A549 (cell line): ENCODE data around the gene DGUOK. TPM values are rescaled to one million over a fixed set of nuclear protein-coding genes. Genes with fewer than 3 reads are reported as not detected.
A peak's percentile ranks its signal among the peaks of the same experiment; 100 is the strongest.
"Not testable (repeated sequence)": the region's sequence is repeated elsewhere in the genome, so short reads cannot be mapped to it uniquely, and the experiment has no call there.

Experiments
- ATAC-seq, 2 experiments: fragments of 200-7000 bp in 1 of 2; fragments of >200 bp in 1 of 2; cut with Nextera tagmentation in 1 of 2; cut with Tn5 transposase in 1 of 2; 3 replicates each; pipeline versions ENCODE4 v1.8.0 to v1.9.1; 2018 to 2020; ENCODE audit warnings: mild to moderate bottlenecking in 1 of 2, moderate library complexity in 1 of 2
- CTCF ChIA-PET: fragments of 300-600 bp; sonication (Branson Sonifier 250); formaldehyde crosslinking; extraction: SDS; loops from one replicate; lab custom pipeline; 2021; ENCODE audit warnings: antibody characterized with exemption, inconsistent platforms; lab: Yijun Ruan, JAX
- POLR2A ChIA-PET: fragments of 350-600 bp; formaldehyde crosslinking; extraction: SDS; loops from one replicate; lab custom pipeline; 2021; ENCODE audit warnings: antibody characterized with exemption, inconsistent platforms; lab: Yijun Ruan, JAX
- DNase-seq, 2 experiments: peaks; one replicate each; pipeline versions ENCODE4 v3.0.0 to v3.0.0-alpha.2; 2011 to 2016; ENCODE audit warnings: low read depth in 1 of 2, low spot score in 1 of 2
- FAIRE-seq: peaks from 2 replicates; lab custom pipeline; 2011; peaks lifted over from hg19 to GRCh38; lab: Jason Lieb, UNC
- H3K27ac ChIP-seq, 2 experiments: fragments of >200 bp; sonication (Bioruptor Twin); formaldehyde crosslinking; 3 replicates each; pipeline ENCODE4 v1.5.1; 2016 to 2017
- H3K4me1 ChIP-seq: fragments of >200 bp; sonication (Bioruptor Twin); formaldehyde crosslinking; 3 replicates; pipeline ENCODE4 v1.6.1; 2016
- H3K4me2 ChIP-seq: fragments of >200 bp; sonication (Bioruptor Twin); formaldehyde crosslinking; 3 replicates; pipeline ENCODE4 v1.6.1; 2016
- H3K4me3 ChIP-seq: fragments of >200 bp; sonication (Bioruptor Twin); formaldehyde crosslinking; 3 replicates; pipeline ENCODE4 v1.5.1; 2016
- H3K9me3 ChIP-seq: fragments of >200 bp; sonication (Bioruptor Twin); formaldehyde crosslinking; 3 replicates; pipeline ENCODE4 v1.6.1; 2016
- BCL3 ChIP-seq: fragments of >200 bp; sonication (Bioruptor Twin); formaldehyde crosslinking; IDR thresholded peaks from 3 replicates; pipeline ENCODE4 v1.6.1; 2016
- BHLHE40 ChIP-seq: IDR thresholded peaks from 2 replicates; pipeline ENCODE4 v1.6.1; 2012; ENCODE audit warnings: low read depth, low read length, inconsistent platforms
- CBX2 ChIP-seq: fragments of 200-600 bp; sonication (generic); IDR thresholded peaks from 2 replicates; pipeline ENCODE4 v1.6.1; 2016; ENCODE audit warnings: low read depth, mild to moderate bottlenecking, borderline replicate concordance
- CBX8 ChIP-seq: fragments of 200-600 bp; sonication (generic); IDR thresholded peaks from 2 replicates; pipeline ENCODE4 v1.6.1; 2016
- CEBPB ChIP-seq, 2 experiments: fragments of >200 bp in 1 of 2; sonication (Bioruptor Twin) in 1 of 2; formaldehyde crosslinking in 1 of 2; IDR thresholded peaks; 2 replicates each; pipeline ENCODE4 v1.6.1; 2012 to 2016
- CHD2 ChIP-seq: fragments of 150-350 bp; IDR thresholded peaks from 2 replicates; pipeline ENCODE4 v1.6.1; 2014; ENCODE audit warnings: low read length; ENCODE audit not compliant: partially characterized antibody
- CTCF ChIP-seq: fragments of >200 bp; sonication (Bioruptor Twin); formaldehyde crosslinking; IDR thresholded peaks from 3 replicates; pipeline ENCODE4 v1.5.1; 2016
- FOXS1 ChIP-seq: fragments of 250-450 bp; sonication (Bioruptor Pico); IDR thresholded peaks from 2 replicates; pipeline ENCODE4 v1.5.0; 2020; ENCODE audit warnings: mild to moderate bottlenecking, moderate library complexity
- HEYL ChIP-seq: fragments of 250-450 bp; sonication (Bioruptor Pico); IDR thresholded peaks from 2 replicates; pipeline ENCODE4 v1.8.0; 2021; ENCODE audit warnings: mild to moderate bottlenecking, moderate library complexity
- HOXB5 ChIP-seq: fragments of 250-450 bp; sonication (Bioruptor Pico); IDR thresholded peaks from 2 replicates; pipeline ENCODE4 v1.5.0; 2020; ENCODE audit warnings: mild to moderate bottlenecking, moderate library complexity
- JUN ChIP-seq, 2 experiments: fragments of >200 bp; sonication (Bioruptor Twin); formaldehyde crosslinking; IDR thresholded peaks; 2 replicates in 1 of 2; 3 replicates in 1 of 2; pipeline ENCODE4 v1.6.1; 2016 to 2017
- KDM1A ChIP-seq: fragments of 200-600 bp; sonication (generic); IDR thresholded peaks from 2 replicates; pipeline ENCODE4 v1.6.1; 2016; ENCODE audit warnings: low read depth, mild to moderate bottlenecking
- KDM5A ChIP-seq: fragments of 200-600 bp; sonication (generic); IDR thresholded peaks from 2 replicates; pipeline ENCODE4 v1.6.1; 2016; ENCODE audit warnings: antibody characterized with exemption, mild to moderate bottlenecking
- MAFK ChIP-seq: fragments of 450-650 bp; IDR thresholded peaks from 2 replicates; pipeline ENCODE4 v1.6.1; 2014; ENCODE audit not compliant: partially characterized antibody
- MAX ChIP-seq: IDR thresholded peaks from 2 replicates; pipeline ENCODE4 v1.6.1; 2012
- MAZ ChIP-seq: fragments of 150-350 bp; IDR thresholded peaks from 2 replicates; pipeline ENCODE4 v1.6.1; 2014; ENCODE audit warnings: antibody characterized with exemption, low read depth, low read length, borderline replicate concordance
- MYC ChIP-seq: IDR thresholded peaks from 2 replicates; pipeline ENCODE4 v1.6.1; 2012; ENCODE audit warnings: mild to moderate bottlenecking, inconsistent platforms, low read length, improper control_type of control experiment, borderline replicate concordance
- NPAS2 ChIP-seq: fragments of 250-450 bp; sonication (Bioruptor Pico); IDR thresholded peaks from 2 replicates; pipeline ENCODE4 v1.8.0; 2022; ENCODE audit warnings: mild to moderate bottlenecking, moderate library complexity, borderline replicate concordance
- RAD21 ChIP-seq, 2 experiments: fragments of >200 bp in 1 of 2; sonication (Bioruptor Twin) in 1 of 2; formaldehyde crosslinking in 1 of 2; IDR thresholded peaks in 1 of 2; conservative IDR thresholded peaks in 1 of 2; 2 replicates in 1 of 2; 3 replicates in 1 of 2; pipeline ENCODE4 v1.6.1; 2012 to 2018; ENCODE audit warnings: inconsistent platforms in 1 of 2
- RARB ChIP-seq: fragments of 250-450 bp; sonication (Bioruptor Pico); IDR thresholded peaks from 2 replicates; pipeline ENCODE4 v1.8.0; 2021; ENCODE audit warnings: mild to moderate bottlenecking, moderate library complexity
- RFX5 ChIP-seq: fragments of 450-650 bp; IDR thresholded peaks from 2 replicates; pipeline ENCODE4 v1.7.1; 2014; ENCODE audit warnings: antibody characterized with exemption, mild to moderate bottlenecking, moderate library complexity
- SREBF2 ChIP-seq: fragments of 450-650 bp; IDR thresholded peaks from 2 replicates; pipeline ENCODE4 v1.6.1; 2014; ENCODE audit warnings: mild to moderate bottlenecking, moderate library complexity
- TP53 ChIP-seq: fragments of 250-450 bp; sonication (Bioruptor Pico); IDR thresholded peaks from 2 replicates; pipeline ENCODE4 v1.5.0; 2021; ENCODE audit warnings: mild to moderate bottlenecking, moderate library complexity
- USF2 ChIP-seq: fragments of 450-650 bp; IDR thresholded peaks from 2 replicates; pipeline ENCODE4 v1.6.1; 2014; ENCODE audit warnings: antibody characterized with exemption
- ZC3H11A ChIP-seq: fragments of 450-650 bp; IDR thresholded peaks from 2 replicates; pipeline ENCODE4 v1.6.1; 2014; ENCODE audit warnings: antibody characterized with exemption, mild to moderate bottlenecking
- ZFP36 ChIP-seq: fragments of 450-650 bp; IDR thresholded peaks from 2 replicates; pipeline ENCODE4 v1.6.1; 2014; ENCODE audit warnings: borderline replicate concordance; ENCODE audit not compliant: partially characterized antibody
- ZNF302 ChIP-seq: fragments of 250-450 bp; sonication (Bioruptor Pico); IDR thresholded peaks from 2 replicates; pipeline ENCODE4 v1.9.0; 2021; ENCODE audit warnings: inconsistent platforms, mild to moderate bottlenecking, moderate library complexity
- ZSCAN20 ChIP-seq: fragments of 250-450 bp; sonication (Bioruptor Pico); IDR thresholded peaks from 2 replicates; pipeline ENCODE4 v1.8.0; 2022; ENCODE audit warnings: mild to moderate bottlenecking, moderate library complexity
- WGBS: methylation state at CpG from one replicate; pipeline ENCODE4 v1.1.6; 2017; ENCODE audit errors: missing lambda C conversion rate; 5-methylcytosine and 5-hydroxymethylcytosine counted together
- polyA plus RNA-seq, 4 experiments: library from polyadenylated mRNA; depleted of rRNA in 3 of 4; stranded (reverse); fragments of >200 nt; fragmentation: RNase III in 1 of 4; extraction: RNeasy Plus Mini Kit Qiagen cat#74134 plus additional on column Dnase treatment in 1 of 4; gene quantifications; 2 replicates in 3 of 4; 3 replicates in 1 of 4; pipeline ENCODE4 v1.2.3, GENCODE V29; 2011 to 2017

The DGUOK gene
- polyA plus RNA-seq, 2 of the 4 experiments (the other 2 are of a cell fraction) = 128 to 145 TPM

GRCh38 chr2:73939419-73939818 lies 12.7 kb downstream of the DGUOK start:
- DNase-seq (peak in 1 of 2 experiments; percentile 26), FAIRE-seq (no peak), ATAC-seq (peak; percentile 52 to 54; a peak in 4 of 6 replicates)
- no peak for TF ChIP-seq KDM1A
- no peak for TF ChIP-seq NPAS2 (CRISPR knock-in tag)
- TF ChIP-seq CTCF = no peak
- TF ChIP-seq ZNF302 (CRISPR knock-in tag) = no peak
- TF ChIP-seq MAX = no peak
- no peak for TF ChIP-seq HOXB5
- no peak for TF ChIP-seq MAFK
- H3K9me3 ChIP-seq = no peaks in the 10 kb centered on the region
- no peak overlapping the region for H3K4me2 ChIP-seq
- H3K4me1 ChIP-seq = no peaks in the 10 kb centered on the region
- H3K4me3 ChIP-seq = no peak overlapping the region
- WGBS = 96% methylated on average over 2 of the region's 2 CpGs
- POLR2A ChIA-PET = no interaction called here
- CTCF ChIA-PET = interaction anchor here (0.9 to 1.5 kb wide), 2 partner anchors 12 to 40 kb away, joined by 3 to 4 read pairs; no protein-coding TSS in a partner anchor
- H3K27ac ChIP-seq = no peak overlapping the region

DNA sequence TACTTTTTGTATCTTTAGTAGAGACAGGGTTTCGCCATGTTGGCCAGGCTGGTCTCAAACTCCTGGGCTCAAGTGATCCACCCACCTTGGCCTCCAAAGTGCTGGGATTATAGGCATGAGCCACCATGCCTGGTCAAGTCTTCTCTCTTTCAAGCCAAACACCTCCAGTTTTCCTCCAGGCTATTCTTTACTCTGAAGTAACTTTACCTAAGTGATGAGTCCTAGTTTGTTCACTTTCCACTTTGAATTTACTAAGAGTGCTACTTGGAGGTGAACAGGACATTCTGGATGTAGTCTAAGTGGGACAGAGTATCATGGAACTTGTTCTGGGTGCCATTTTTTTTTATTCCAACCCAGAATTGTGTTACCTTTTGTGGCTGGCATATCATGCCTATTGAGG lies 13.4 kb downstream of the DGUOK start:
- CTCF ChIA-PET = interaction anchor here (0.6 kb wide), 1 partner anchor 9 kb away, joined by 3 read pairs; no protein-coding TSS in a partner anchor
- ATAC-seq, H3K4me3 ChIP-seq, FAIRE-seq, POLR2A ChIA-PET, H3K4me2 ChIP-seq, H3K9me3 ChIP-seq, H3K27ac ChIP-seq, H3K4me1 ChIP-seq, DNase-seq: not testable (repeated sequence)
- 100% methylated on average over 1 of the region's 1 CpG for WGBS

DNA sequence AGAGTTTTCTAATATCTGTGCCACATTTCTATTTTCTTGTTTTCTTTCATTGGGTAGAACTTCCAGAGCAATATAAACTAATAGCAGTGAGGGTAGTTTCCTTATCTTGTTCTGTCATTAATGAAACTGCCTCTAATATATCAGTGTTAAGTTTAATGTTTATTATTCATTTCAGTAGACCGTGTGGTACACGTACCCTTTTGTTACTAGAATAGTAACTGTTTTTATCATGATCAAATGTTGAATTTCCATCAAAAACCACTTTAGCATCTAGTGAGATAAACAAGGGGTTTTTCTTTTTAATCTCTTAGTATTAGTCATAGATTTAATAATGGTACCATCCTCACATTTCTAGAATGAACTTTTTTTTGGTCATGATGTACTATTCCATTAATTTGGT lies 16.0 kb downstream of the DGUOK start:
- 91% methylated on average over 2 of the region's 2 CpGs for WGBS
- TF ChIP-seq SREBF2 (no peak), JUN (IDR thresholded peaks at IDR 0.05) (no peak), HEYL (no peak), USF2 (no peak), MAZ (no peak), ZC3H11A (no peak), MYC (no peak), TP53 (CRISPR knock-in tag) (no peak), HOXB5 (no peak)
- Histone ChIP-seq H3K4me3 (no peak overlapping the region), H3K9me3 (no peaks in the 10 kb centered on the region), H3K27ac (no peak overlapping the region), H3K4me1 (no peaks in the 10 kb centered on the region), H3K4me2 (no peak overlapping the region)
- no peak for FAIRE-seq
- POLR2A ChIA-PET = no interaction called here
- DNase-seq = no peak
- CTCF ChIA-PET = no interaction called here
- no peak for ATAC-seq

GRCh38 chr2:73944714-73945113 lies 18.0 kb downstream of the DGUOK start:
- Histone ChIP-seq H3K4me3 (no peak overlapping the region), H3K4me1 (no peaks in the 10 kb centered on the region), H3K9me3 (no peaks in the 10 kb centered on the region), H3K27ac (no peak overlapping the region), H3K4me2 (no peak overlapping the region)
- CTCF ChIA-PET = interaction anchor here (0.6 to 1.4 kb wide), 4 partner anchors 12 to 301 kb away, joined by 3 to 6 read pairs (median 3); partner anchors contain the start of gene DGUOK
- TF ChIP-seq ZSCAN20 (CRISPR knock-in tag) = no peak
- no peak for TF ChIP-seq MAZ
- no peak for TF ChIP-seq CHD2
- no peak for TF ChIP-seq FOXS1 (CRISPR knock-in tag)
- no peak for TF ChIP-seq CBX2
- TF ChIP-seq BHLHE40 = no peak
- no peak for TF ChIP-seq KDM1A
- TF ChIP-seq ZFP36 = no peak
- no peak for TF ChIP-seq RFX5
- no peak for TF ChIP-seq RAD21 (conservative IDR thresholded peaks at IDR 0.05 in 1 of 2, IDR thresholded peaks at IDR 0.05 in 1 of 2)
- no peak for TF ChIP-seq SREBF2
- TF ChIP-seq KDM5A = no peak
- TF ChIP-seq CBX8 = no peak
- TF ChIP-seq CEBPB (IDR thresholded peaks at IDR 0.05) = no peak
- TF ChIP-seq RARB = no peak
- TF ChIP-seq BCL3 = no peak
- no peak for DNase-seq
- POLR2A ChIA-PET = no interaction called here
- no peak for FAIRE-seq
- 88% methylated on average over 4 of the region's 4 CpGs for WGBS
- no peak for ATAC-seq
